NCI-H1105 treated with DMSO at 0.1 percent for 48 hours (cell line): Measurements from ENCODE around the gene AFAP1.

Source experiments
- DNase-seq: peaks from one replicate; lab custom pipeline; 2025; lab: John Stamatoyannopoulos, UW

The AFAP1 gene

DNA sequence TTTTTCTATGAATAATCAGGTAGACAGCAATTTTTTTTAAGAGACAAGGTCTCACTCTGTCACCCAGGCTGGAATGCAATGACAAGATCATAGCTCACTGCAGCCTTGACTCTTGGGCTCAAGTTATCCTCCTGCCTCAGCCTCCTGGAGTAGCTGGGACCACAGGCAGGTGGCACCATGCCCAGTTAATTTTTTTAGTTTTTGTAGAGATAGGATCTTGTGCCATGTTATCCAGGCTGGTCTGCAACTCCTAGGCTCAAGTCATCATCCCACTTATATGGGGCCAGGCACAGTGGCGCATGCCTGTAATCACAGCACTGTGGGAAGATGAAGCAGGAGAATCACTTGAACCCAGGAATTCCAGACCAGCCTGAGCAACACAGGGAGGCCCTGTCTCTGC is 26.8 kb downstream of the AFAP1 start:
- DNase-seq: no peak

DNA sequence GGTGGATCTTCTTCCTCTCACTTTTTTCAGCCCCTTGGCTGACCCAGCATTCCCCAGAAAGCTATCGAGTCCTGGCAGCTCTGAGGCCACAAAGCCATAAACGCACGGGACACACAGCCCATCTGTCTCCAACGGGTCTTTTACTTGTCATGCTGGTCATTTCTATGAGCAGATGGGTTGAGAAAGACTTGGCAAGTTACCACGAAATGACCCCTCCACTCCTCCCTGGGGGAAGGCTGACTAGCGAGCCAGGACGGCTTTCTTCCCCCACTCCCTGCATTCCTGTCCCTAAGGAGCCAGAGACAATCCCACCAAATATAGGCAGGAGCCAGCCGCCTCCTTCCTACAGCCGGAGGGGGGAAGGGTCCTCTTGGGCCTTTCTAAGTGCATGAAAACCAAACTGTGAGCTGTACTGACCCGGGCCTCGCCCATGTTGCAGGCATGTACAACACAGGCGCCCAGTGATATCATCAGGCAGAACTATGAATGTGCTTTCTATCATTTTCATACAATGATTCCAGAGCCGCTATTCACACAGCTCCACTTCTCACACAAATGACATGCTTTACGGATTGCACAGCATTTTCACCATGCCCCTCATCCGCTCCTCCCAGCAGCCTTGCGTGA is 28.6 kb downstream of the AFAP1 start:
- DNase-seq: no peak

DNA sequence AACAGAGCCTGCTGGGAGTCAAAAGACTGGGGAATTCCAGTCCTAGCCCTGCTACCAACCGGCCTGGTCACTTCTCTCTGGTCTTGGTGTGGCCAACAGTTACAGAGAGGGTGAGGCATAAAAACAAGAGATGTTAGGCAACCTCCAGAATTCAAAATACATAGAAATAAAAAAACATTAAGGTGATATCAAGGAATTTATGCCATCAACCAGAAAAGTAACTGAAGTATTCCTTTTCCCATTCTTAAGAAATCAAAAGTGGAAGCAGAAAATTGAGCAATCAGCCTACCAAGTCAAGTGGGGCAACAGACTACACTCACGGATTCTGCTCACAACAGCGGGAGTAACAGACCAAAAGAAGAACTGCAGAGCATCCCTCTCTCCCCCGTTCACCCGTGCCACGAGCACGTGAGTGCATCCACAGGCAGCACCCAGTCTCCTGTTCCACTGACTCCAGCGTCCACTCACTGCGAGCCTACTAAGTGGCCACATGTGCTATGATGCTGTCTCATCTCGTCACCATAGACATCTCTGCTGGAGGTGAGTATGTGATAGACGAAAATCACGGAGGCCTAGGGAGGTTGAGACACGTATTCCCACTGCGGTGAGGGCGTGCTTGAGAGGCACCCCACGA is 29.3 kb downstream of the AFAP1 start:
- no peak for DNase-seq

DNA sequence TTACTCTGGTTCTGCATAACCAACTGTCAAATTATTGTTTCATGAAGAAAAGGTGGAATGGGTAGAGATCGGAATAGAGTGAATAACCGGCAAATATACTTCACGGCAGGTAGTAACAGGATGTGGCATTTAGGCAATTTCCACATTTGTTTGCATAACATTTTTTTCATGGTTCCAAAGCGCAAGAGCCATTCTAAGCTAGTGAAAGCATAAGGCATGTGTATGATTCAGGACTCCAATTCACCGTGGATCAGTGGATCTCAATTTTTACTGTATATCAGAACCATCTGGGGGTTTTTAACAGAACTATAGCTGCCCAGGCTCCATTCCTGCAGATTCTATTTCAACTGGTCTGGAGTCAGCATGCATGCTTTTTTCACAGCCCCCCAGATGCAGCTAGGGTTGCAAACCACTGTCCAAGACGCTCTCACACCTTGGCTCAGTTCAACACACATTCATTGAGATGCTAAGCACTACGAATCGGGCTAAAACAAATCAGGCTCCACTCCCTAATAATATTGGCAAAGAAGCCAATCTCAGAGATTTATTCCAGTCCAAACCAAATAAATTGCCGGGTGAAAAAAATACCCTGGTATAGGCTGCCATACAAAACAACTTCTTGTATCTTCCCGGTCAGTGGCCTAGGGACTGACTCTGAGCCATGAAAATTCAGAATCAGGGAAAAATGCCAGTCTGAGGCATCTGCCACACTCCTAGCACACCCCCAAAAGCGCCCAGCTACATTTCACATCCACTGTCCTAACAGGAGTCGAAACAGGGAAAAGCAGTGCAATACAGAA is 30.0 kb downstream of the AFAP1 start:
- DNase-seq: no peak

DNA sequence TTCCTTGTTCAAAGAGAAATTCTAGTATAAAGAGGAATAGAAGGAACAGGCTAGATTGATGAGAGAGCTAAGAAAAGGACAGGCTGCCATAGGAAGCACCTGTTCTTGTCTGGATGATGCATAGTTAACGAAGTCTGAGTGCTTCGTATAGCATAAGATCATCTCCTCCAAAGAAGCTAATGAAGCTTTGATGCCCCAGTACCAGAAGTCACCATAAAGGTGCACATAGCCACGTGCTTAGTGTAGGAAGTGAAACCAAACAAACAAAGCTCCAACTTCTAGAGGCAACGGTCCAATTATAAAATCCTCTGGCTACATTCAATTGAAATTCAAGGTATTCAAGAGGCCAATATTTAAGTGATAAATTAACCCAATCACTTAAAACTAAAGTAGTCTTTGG is 31.0 kb downstream of the AFAP1 start:
- DNase-seq: no peak

DNA sequence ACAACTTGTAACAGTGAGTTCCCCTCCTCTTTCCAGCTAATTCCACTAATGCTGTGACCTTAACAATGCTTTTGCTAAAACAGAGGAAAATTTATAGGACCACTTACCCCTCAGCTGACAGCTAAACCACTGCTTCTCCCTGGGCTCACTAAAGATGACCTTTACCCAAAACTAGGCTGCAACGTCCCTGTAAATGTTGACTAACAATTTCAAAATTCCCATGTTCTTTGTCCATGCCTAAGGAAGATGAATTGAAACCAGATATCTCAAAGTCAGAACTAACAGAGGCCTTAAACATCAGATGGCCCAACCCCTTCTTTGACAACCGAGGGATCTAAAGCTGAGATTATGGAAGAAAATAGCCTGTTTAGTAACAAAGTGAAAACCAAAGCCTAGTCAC is 32.5 kb downstream of the AFAP1 start:
- DNase-seq: no peak

DNA sequence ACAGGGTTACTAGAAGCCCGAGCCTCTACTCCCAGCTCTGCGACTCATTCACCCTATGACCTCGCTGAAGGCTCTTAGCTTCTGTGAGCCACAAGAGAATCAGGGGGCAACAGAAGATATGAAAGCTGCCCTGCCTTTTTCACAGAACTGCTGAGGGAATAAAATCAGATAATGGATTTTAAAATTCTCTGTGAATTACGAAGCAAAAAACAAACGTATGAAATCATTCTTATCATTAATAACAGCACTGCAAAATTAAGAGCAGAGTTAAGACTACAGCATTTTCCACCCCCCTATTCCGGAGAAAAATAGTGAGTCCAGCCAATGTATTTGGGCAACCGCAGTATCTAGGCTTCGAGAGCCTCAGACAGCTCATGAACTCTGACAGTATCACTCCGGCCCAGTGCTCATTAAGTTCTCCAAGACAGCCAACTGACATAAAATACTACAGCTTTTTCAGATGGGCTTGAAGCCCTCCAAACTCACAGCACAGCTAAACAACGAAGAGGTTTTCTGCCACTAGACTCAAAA is 33.4 kb downstream of the AFAP1 start:
- no peak for DNase-seq

DNA sequence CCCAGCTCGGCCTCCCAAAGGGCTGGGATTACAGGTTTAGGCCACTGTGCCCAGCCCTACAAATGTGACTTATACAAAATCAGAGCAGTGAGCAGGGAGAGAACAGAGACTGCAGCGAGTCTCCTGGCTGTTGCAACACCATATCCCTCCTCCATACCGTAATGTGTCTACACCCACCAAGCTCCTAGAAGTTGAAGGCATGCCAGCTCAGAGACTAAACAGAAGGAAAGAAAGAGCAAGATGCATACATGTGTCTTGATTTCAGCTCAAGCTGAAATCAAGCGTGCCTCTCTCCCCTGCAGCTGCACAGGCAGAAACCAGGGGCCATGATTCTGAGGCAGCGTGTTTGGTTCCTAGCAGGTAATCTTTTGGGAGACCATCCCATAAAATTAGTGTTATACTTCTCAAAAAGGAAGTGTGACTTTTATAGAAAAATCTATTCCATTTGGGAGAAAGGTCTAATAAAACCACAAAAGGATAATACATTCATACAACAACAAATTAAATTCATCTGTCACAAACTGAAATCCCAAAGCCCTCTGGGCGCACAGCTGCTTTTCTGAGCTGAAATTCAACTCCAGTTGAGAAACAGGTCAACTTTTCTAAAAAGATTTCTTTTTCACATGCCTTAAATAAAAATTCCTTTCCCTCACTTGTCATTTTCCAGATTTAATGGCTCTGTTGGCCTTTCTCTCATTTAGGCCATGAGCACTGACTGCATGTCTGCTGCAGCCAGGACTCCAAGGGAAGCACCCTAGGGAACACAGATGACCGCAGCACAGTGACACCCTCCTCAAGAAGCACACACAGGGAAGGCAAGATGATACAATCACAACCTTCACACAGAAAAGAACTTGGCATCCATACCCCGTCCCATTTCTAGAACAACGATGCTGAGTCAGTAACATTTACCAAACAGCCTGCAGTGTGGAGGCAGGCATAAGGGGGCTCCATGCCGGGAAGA is 34.4 kb downstream of the AFAP1 start:
- DNase-seq: no peak

DNA sequence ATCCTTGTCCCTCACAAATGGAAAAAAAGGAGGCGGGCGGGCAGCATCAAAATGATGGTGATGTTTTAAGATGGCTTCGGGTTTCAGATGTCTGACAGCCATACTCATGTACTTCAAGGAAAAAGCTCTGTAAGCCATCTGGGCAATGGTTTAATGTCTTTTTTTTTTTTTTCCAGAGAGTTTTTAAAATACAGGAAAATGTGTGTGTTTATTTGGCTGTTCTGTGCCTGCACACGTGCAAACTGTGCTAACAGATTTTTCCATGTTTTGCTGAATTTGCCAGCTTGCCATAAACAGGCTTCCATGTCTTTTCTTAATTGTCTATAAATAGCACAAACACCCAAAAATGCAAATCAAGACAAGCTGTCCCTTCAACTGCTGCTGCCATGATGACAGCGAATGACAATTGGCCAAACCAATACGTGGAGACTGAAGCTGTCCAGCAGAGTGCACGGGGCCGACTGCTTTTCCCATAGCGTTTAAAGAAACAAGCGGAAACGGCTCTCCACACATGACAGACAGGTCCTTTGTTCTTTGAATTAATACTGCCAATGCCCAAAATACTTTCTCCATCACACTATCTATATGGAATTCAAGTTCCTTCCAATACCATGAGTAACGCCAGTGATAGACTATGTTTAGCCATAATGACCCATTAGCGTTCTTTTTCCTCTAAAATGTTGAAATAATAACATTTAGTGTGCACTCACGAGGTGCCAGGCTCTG is 35.7 kb downstream of the AFAP1 start:
- no peak for DNase-seq

DNA sequence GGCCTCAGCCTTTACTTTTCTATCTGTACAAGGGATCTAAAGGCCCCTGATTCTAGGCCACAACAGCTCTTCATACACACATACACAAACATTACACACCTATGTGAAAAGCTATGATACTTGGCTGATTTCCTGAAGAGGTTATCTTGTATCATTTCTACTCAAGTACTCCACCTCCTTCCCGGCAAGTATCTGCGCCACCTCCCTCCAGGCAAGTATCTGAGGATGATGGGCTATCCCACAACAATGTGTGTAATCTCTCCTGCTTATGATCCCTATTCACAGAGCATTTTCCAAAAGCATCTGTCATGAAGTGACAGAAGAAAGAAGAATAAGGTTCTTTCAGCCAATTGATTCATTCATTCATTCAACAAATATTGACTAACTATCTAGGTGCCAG is 36.8 kb downstream of the AFAP1 start:
- no peak for DNase-seq

DNA sequence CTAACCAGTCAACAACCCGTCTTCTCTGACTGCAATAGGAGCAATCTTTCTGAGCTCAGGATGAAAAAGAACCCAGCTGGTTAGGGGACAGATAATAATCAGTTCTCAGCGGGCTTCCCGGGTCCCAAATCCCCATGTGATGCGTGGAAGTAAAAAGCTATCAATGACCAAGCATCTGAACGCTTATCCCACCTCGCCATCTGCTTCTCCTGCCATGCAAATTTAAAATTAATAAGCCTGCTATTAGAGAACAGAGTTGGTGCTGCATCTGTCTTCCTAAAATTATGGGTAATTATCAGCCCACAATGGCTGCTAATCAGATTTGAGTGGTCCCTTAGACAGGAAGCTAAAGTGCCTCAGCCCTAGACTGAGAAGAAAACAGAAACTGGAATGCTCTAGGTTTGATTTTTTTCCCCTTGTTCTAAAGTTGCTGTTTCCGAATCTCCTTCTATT is 37.5 kb downstream of the AFAP1 start:
- DNase-seq: peak; percentile 78

DNA sequence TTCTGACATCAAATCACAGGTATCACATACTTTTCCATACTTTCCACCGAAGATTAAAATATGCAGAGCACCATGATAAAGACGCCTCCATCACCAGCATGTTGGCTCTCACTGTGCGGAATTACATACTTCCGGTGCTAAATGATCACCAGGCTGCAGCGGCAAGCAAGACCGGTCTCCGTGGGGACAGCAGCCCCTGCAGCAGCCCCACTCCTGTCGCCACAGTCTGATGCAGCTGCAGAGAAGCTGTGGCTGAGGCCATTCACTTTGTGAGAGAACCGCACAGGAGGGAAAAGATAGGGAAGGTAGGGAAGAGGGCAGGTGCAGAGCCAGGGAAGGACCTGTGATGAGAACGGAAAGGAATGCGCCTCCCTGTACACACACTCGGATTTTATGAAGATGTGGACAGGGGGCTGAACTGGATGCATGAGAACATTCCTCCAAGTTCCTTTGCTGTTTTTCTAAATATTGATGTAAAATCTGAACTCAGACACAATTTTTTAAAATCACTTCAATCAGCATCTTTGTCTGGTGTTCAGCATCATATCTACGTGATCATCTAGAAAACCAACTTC is 38.3 kb downstream of the AFAP1 start:
- peak; percentile 46 for DNase-seq

DNA sequence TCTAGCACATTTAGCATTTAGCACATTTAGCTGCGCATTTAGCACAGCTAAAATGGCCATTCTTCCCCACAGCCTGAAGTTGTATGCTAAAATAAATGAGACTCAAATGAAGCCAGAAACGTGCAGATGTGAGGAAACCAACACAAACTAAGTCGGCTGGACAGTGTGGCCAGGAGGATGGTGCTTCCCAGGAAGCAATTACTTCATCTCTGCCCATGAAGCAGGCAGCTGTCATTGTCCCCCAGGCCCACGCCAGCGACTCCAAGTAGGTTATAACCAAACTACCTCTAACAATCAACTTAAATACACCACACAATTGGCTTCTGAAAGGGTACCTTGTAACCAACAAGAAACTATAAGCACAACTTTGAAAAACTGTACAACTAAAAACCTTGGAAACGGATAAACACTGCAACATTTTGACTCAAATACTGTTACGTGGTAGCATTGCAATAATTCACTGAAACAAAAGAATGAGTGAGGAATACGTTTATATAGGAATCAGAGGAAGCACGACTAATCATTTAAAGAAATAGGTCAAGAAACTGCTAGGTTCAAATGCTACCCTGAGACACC is 39.2 kb downstream of the AFAP1 start:
- no peak for DNase-seq

DNA sequence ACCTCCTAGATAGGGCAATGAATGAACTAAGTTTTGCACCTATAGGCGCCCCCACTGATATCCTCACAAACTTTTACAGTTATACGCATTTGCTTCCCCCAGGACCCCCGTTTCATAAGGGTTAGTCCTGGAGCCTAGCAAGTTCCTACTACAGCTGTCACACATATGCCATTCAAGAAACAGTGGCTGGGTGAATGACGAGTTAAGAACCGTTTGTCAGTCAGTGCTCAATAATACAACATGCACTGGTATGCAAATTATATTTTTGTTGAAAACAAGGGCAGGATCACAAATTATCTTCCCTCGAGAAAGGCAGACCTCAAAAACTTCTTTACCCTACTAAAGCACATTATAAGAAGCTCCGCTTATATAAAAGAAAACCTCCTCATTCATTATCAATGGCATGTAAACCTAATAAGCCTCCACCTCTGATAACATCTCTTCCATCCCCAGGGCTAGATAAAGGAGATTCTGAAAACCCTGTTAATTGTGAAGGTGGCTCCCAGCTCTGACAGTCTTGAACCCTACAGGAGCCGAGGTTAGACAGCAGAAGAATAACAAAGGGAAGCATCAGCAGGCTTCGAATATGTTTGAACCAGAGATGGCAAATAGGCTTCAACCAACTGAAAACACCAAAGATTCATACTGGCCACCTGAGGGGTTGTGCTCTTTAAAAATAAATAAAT is 40.3 kb downstream of the AFAP1 start:
- no peak for DNase-seq

DNA sequence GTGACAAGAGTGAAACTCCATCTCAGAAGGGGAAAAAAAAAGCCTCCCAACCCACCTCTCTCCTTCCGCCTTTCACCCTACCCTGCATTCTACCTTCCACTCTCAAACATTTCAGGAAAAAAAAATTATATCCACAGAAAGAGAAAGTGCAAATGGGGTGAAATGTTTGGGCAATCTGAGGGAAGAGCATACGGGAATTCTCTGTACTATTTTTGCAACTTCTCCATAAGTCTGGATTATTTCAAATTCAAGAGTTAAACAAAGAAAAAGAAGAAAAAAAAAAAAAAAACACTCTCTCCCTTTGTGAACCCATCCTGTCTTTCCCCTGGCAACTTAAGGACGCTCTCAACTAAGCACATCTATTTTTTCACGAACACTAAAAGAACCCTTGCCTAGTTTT is 41.3 kb downstream of the AFAP1 start:
- DNase-seq: no peak

DNA sequence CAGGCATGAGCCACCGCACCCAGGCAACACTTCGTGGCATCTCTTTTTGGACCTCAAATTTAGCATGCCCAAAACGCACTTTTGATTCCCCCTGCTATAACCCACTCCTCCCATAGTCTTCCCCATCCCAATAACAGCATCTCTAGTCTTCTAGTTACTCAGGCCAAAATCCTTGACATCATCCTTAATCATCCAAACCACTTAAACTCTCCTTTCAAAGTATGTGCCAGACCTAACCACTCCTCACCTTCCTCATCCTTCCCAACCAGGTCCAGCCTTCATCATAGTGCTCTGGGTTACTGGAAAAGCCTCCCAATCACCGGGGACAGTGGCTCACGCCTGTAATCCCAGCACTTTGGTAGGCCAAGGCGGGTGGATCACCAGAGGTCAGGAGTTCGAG is 41.9 kb downstream of the AFAP1 start:
- no peak for DNase-seq

DNA sequence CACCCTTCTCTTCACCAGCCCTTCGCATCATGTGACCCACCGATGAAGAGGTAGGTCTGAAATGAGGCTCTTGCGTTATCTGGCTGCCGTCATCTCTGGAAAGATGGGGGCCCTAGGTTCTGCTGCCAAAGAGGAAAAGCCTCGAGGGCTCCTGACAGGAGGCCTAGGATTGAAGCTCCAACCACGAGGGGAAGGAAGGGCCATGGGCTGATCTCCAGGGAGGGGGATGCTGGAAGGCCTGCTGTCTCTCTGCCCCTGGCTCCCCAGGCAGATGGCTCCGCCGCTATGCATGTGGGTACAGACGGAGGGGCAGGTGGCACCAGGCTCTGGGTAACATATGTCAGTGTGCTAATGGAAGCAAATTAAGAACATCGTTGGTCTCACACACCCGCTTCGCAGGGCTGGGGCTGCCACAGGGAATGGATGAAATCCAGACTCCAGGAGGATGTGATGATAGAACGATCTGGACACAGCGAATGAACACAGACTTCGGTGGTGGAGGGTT is 44.9 kb downstream of the AFAP1 start:
- peak; percentile 3 for DNase-seq

DNA sequence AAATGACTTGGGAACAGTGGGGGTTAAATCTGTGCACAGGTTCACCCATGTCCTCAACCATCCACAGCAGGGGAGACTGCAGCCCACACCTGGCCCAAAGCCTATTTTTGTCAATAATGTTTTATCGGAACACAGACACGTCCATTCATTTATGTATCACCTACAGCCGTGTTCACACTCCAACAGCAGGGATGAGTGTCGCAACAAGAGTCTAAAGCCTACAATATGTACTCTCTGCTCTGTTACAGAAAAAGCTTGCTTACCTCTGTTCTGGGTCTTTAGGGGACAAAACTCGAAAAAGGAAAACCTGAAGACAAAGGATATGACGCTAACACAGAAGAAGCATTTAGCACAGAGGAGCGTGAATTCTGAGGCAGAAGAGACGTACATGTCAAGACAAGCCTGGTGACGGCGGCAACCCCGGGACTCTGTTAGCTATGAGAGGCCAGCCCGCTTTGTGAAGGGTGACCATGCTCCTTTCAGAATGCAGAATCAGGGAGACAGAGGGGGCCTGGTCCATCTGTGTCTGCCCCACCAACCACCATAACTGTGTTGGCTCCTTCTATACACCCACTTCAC is 45.5 kb downstream of the AFAP1 start:
- peak; percentile 9 for DNase-seq

DNA sequence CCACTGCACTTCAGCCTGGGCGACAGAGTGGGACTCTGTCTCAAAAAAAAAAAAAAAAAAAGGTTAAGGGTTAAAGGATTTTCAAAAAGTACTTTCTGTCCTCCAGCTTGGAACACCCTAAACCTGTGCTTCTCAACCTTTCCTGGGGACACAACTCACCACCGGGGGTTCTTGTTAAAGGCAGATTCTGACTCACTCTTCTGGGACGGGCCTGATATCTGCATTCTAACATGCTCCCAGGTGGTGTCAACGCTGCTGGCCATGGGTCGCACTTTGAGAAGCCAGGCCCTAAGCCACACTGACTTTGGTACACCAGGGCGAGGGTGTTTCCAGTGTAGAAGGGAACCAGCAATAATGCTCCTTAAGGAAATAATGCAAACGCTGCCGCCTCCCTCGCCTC is 46.1 kb downstream of the AFAP1 start:
- no peak for DNase-seq
